Skin of body (tissue), 2 donors: Measurements from ENCODE around the gene GPR39. TPM values are rescaled to one million over a fixed set of nuclear protein-coding genes. Genes with fewer than 3 reads are reported as not detected.

Experiments used
- DNase-seq: peaks from one replicate; lab custom pipeline; 2025; lab: John Stamatoyannopoulos, UW
- total RNA-seq: library from RNA; depleted of rRNA; stranded (reverse); fragments of >200 nt; gene quantifications from one replicate; pipeline ENCODE4 v1.2.3, GENCODE V29; 2014

Gene GPR39
- total RNA-seq, 1 donor from 2014 or later, result 0.20 TPM

- no peak for DNase-seq
Measured at GRCh38 chr2:132412021-132412420, 4.6 kb upstream of the GPR39 start.

- no peak for DNase-seq
Measured at GRCh38 chr2:132414081-132414480, 2.5 kb upstream of the GPR39 start.

GRCh38 chr2:132415256-132415914, 1.2 kb upstream of the GPR39 start:
- no peak for DNase-seq

- peak; percentile 34 for DNase-seq
Measured at GRCh38 chr2:132415915-132416722, 486 bp upstream of the GPR39 start.

GRCh38 chr2:132417430-132418035, 928 bp downstream of the GPR39 start:
- no peak for DNase-seq

GRCh38 chr2:132419235-132419634, 2.6 kb downstream of the GPR39 start:
- no peak for DNase-seq

- DNase-seq, result no peak
Measured at GRCh38 chr2:132419941-132420340, 3.3 kb downstream of the GPR39 start.

GRCh38 chr2:132420816-132421805, 4.5 kb downstream of the GPR39 start:
- no peak for DNase-seq

GRCh38 chr2:132422736-132423135, 6.1 kb downstream of the GPR39 start:
- no peak for DNase-seq

GRCh38 chr2:132424526-132425121, 8.0 kb downstream of the GPR39 start:
- peak; percentile 10 for DNase-seq

- DNase-seq, result no peak
Measured at GRCh38 chr2:132426033-132426432, 9.4 kb downstream of the GPR39 start.

- DNase-seq, result no peak
Measured at GRCh38 chr2:132426656-132427055, 10.1 kb downstream of the GPR39 start.

- no peak for DNase-seq
Measured at GRCh38 chr2:132429351-132429750, 12.7 kb downstream of the GPR39 start.

GRCh38 chr2:132429941-132430573, 13.5 kb downstream of the GPR39 start:
- no peak for DNase-seq

- DNase-seq, result no peak
Measured at GRCh38 chr2:132430895-132431294, 14.3 kb downstream of the GPR39 start.

GRCh38 chr2:132437852-132438669, 21.5 kb downstream of the GPR39 start:
- DNase-seq, result no peak

- peak; percentile 71 for DNase-seq
Measured at GRCh38 chr2:132438691-132439090, 22.1 kb downstream of the GPR39 start.

- no peak for DNase-seq
Measured at GRCh38 chr2:132439703-132440398, 23.2 kb downstream of the GPR39 start.

GRCh38 chr2:132441051-132441450, 24.4 kb downstream of the GPR39 start:
- no peak for DNase-seq
